OCI-LY1 (cell line): ENCODE results near the gene ZBTB16.

Source experiments
- H2AFZ ChIP-seq: fragments of 200-600 bp; sonication (generic), shearing (Covaris generic); 2 replicates; pipeline ENCODE4 v1.6.0; 2014; ENCODE audit warnings: antibody characterized with exemption, mild to moderate bottlenecking, low read length
- H3F3A ChIP-seq: fragments of 200-600 bp; sonication (generic), shearing (Covaris generic); 2 replicates; pipeline ENCODE4 v1.6.0; 2014; ENCODE audit warnings: mild to moderate bottlenecking, antibody characterized with exemption, low read length, moderate library complexity; ENCODE audit not compliant: insufficient read depth
- H3K27ac ChIP-seq: fragments of 200-600 bp; sonication (generic); 2 replicates; pipeline ENCODE4 v1.5.1; 2014; ENCODE audit warnings: low read length, mixed run types, mild to moderate bottlenecking, low read depth; ENCODE audit not compliant: poor library complexity, severe bottlenecking
- H3K27me3 ChIP-seq: fragments of 200-600 bp; sonication (generic); 2 replicates; pipeline ENCODE4 v1.6.0; 2014; ENCODE audit warnings: antibody characterized with exemption, mild to moderate bottlenecking, low read length, moderate library complexity; ENCODE audit not compliant: insufficient read depth
- H3K36me3 ChIP-seq: fragments of 200-600 bp; sonication (generic); 2 replicates; pipeline ENCODE4 v1.6.1; 2014; ENCODE audit warnings: mild to moderate bottlenecking, antibody characterized with exemption, low read length, moderate library complexity, mixed read lengths; ENCODE audit not compliant: insufficient read depth
- H3K4me1 ChIP-seq: fragments of 200-600 bp; sonication (generic); 2 replicates; pipeline ENCODE4 v1.5.1; 2014; ENCODE audit warnings: mild to moderate bottlenecking, low read length, moderate library complexity; ENCODE audit not compliant: insufficient read depth, severe bottlenecking
- H3K4me2 ChIP-seq: fragments of 200-600 bp; sonication (generic), shearing (Covaris generic); 2 replicates; pipeline ENCODE4 v1.6.1; 2014; ENCODE audit warnings: low read length
- H3K4me3 ChIP-seq: fragments of 200-600 bp; sonication (generic); 2 replicates; pipeline ENCODE4 v1.5.1; 2014; ENCODE audit warnings: low read length, low read depth, mild to moderate bottlenecking, mixed read lengths; ENCODE audit not compliant: poor library complexity, severe bottlenecking
- H3K79me2 ChIP-seq: fragments of 200-600 bp; shearing (Covaris generic); 2 replicates; pipeline ENCODE4 v1.6.1; 2016; ENCODE audit warnings: mixed run types, low read length, mixed read lengths; ENCODE audit not compliant: insufficient read depth
- H3K9ac ChIP-seq: fragments of 200-600 bp; sonication (generic), shearing (Covaris generic); 2 replicates; pipeline ENCODE4 v1.6.1; 2014; ENCODE audit warnings: mild to moderate bottlenecking, low read length, mixed read lengths
- H3K9me2 ChIP-seq: fragments of 200-600 bp; sonication (generic), shearing (Covaris generic); 2 replicates; pipeline ENCODE4 v1.6.1; 2014; ENCODE audit warnings: low read depth, mild to moderate bottlenecking, low read length, mixed read lengths
- H3K9me3 ChIP-seq: fragments of 200-600 bp; shearing (Covaris generic); 2 replicates; pipeline ENCODE4 v1.6.1; 2014; ENCODE audit warnings: low read length, mixed read lengths
- H4K20me1 ChIP-seq: fragments of 200-600 bp; sonication (generic), shearing (Covaris generic); 2 replicates; pipeline ENCODE4 v1.6.0; 2016; ENCODE audit warnings: mild to moderate bottlenecking, low read length; ENCODE audit not compliant: insufficient read depth
- CTCF ChIP-seq: fragments of 200-600 bp; sonication (generic), shearing (Covaris generic); IDR thresholded peaks from 2 replicates; pipeline ENCODE4 v1.5.1; 2017; ENCODE audit warnings: mild to moderate bottlenecking, antibody characterized with exemption, low read length, moderate library complexity, mixed read lengths
- EZH2 ChIP-seq: fragments of 200-600 bp; sonication (generic), shearing (Covaris generic); IDR thresholded peaks from 2 replicates; pipeline ENCODE4 v1.8.0; 2017; ENCODE audit warnings: borderline replicate concordance, mixed run types, mild to moderate bottlenecking, antibody characterized with exemption, low read length, moderate library complexity, mixed read lengths

The ZBTB16 gene

GRCh38 chr11:114256967-114257286, 197.4 kb downstream of the ZBTB16 start:
- Histone ChIP-seq H3K9ac (no peak overlapping the region), H3K4me1 (peaks cover 10% of the 10 kb centered on the region), H2AFZ (no peak overlapping the region), H3K9me3 (no peaks in the 10 kb centered on the region), H3K27ac (no peak overlapping the region), H3K9me2 (no peaks in the 10 kb centered on the region), H3K27me3 (no peaks in the 10 kb centered on the region), H3F3A (no peaks in the 10 kb centered on the region), H3K4me2 (no peak overlapping the region), H4K20me1 (no peaks in the 10 kb centered on the region), H3K79me2 (no peaks in the 10 kb centered on the region), H3K36me3 (no peaks in the 10 kb centered on the region), H3K4me3 (no peak overlapping the region)
- TF ChIP-seq EZH2 (no peak), CTCF (no peak)

GRCh38 chr11:114257621-114258558, 198.4 kb downstream of the ZBTB16 start:
- Histone ChIP-seq H3F3A (no peaks in the 10 kb centered on the region), H3K9me2 (no peaks in the 10 kb centered on the region), H3K27ac (no peak overlapping the region), H4K20me1 (no peaks in the 10 kb centered on the region), H3K79me2 (no peaks in the 10 kb centered on the region), H3K9me3 (no peaks in the 10 kb centered on the region), H3K4me1 (peaks cover 10% of the 10 kb centered on the region), H3K36me3 (no peaks in the 10 kb centered on the region), H3K27me3 (no peaks in the 10 kb centered on the region), H2AFZ (no peak overlapping the region), H3K9ac (no peak overlapping the region), H3K4me3 (no peak overlapping the region), H3K4me2 (no peak overlapping the region)
- TF ChIP-seq CTCF (no peak), EZH2 (no peak)

- Histone ChIP-seq H3F3A (no peaks in the 10 kb centered on the region), H3K9me3 (no peaks in the 10 kb centered on the region), H3K36me3 (no peaks in the 10 kb centered on the region), H3K9ac (no peak overlapping the region), H2AFZ (no peak overlapping the region), H3K4me1 (peaks cover 10% of the 10 kb centered on the region), H3K27me3 (no peaks in the 10 kb centered on the region), H3K4me2 (no peak overlapping the region), H4K20me1 (no peaks in the 10 kb centered on the region), H3K4me3 (no peak overlapping the region), H3K79me2 (no peaks in the 10 kb centered on the region), H3K27ac (no peak overlapping the region), H3K9me2 (no peaks in the 10 kb centered on the region)
- TF ChIP-seq EZH2: no peak
Measured at GRCh38 chr11:114258696-114259095, 199.2 kb downstream of the ZBTB16 start.

- Histone ChIP-seq H3K4me1 (peaks cover 10% of the 10 kb centered on the region), H3K4me2 (no peak overlapping the region), H3K27ac (no peak overlapping the region), H3K27me3 (no peaks in the 10 kb centered on the region), H2AFZ (no peak overlapping the region), H3K9ac (no peak overlapping the region), H3K9me2 (no peaks in the 10 kb centered on the region), H3K4me3 (no peak overlapping the region), H3K79me2 (no peaks in the 10 kb centered on the region), H4K20me1 (no peaks in the 10 kb centered on the region), H3K9me3 (no peaks in the 10 kb centered on the region), H3F3A (no peaks in the 10 kb centered on the region), H3K36me3 (no peaks in the 10 kb centered on the region)
- TF ChIP-seq CTCF: no peak
- TF ChIP-seq EZH2: no peak
Measured at GRCh38 chr11:114259124-114259526, 199.6 kb downstream of the ZBTB16 start.
